HepG2 (cell line): ENCODE results near the gene NPSR1. TPM values are rescaled to one million over a fixed set of nuclear protein-coding genes. Genes with fewer than 3 reads are reported as not detected.

ENCODE experiments used
- ATAC-seq: fragments of 200-7000 bp; cut with Tn5 transposase; 3 replicates; pipeline ENCODE4 v1.9.1; 2020; ENCODE audit warnings: mild to moderate bottlenecking, moderate library complexity
- BruUV-seq: library from RNA; stranded (reverse); fragments of 400-500 nt; replicated peaks from 2 replicates; lab custom pipeline; 2021; lab: Mats Ljungman, UMichigan
- CTCF ChIA-PET: fragments of 300-600 bp; formaldehyde crosslinking; extraction: SDS; loops from one replicate; lab custom pipeline; 2021; ENCODE audit warnings: low total read pairs, inconsistent platforms, low intra/inter-chr PET ratio; lab: Yijun Ruan, JAX
- POLR2A ChIA-PET: fragments of 350-600 bp; sonication (Branson Sonifier 250); formaldehyde crosslinking; loops from one replicate; lab custom pipeline; 2020; ENCODE audit warnings: antibody characterized with exemption, inconsistent platforms; lab: Yijun Ruan, JAX
- DNase-seq: peaks from one replicate; pipeline ENCODE4 v3.0.0-alpha.2; 2015; ENCODE audit warnings: low spot score
- FAIRE-seq: peaks from 3 replicates; lab custom pipeline; 2011; peaks lifted over from hg19 to GRCh38; lab: Jason Lieb, UNC
- H2AFZ ChIP-seq: one replicate; pipeline ENCODE4 v1.6.1; 2011; ENCODE audit warnings: low read length, inconsistent platforms
- H3K27ac ChIP-seq: fragments of 300-600 bp; 3 replicates; pipeline ENCODE4 v1.8.0; 2011; ENCODE audit warnings: mixed run types, mild to moderate bottlenecking, mixed read lengths, low read length, inconsistent platforms; ENCODE audit not compliant: insufficient read depth; ENCODE audit errors: extremely low read length
- H3K27me3 ChIP-seq, 2 experiments: fragments of 200-600 bp in 1 of 2; 2 replicates in 1 of 2; 3 replicates in 1 of 2; pipeline versions ENCODE4 v1.6.0 to v1.8.0; 2011; ENCODE audit warnings: low read length in 2 of 2, mild to moderate bottlenecking in 2 of 2, moderate library complexity in 2 of 2, inconsistent platforms in 1 of 2; ENCODE audit not compliant: insufficient read depth in 2 of 2, control insufficient read depth in 1 of 2
- H3K36me3 ChIP-seq, 2 experiments: fragments of 200-600 bp in 1 of 2; replicated peaks in 1 of 2; 2 replicates in 1 of 2; 3 replicates in 1 of 2; pipeline versions ENCODE4 v1.5.1 to v1.8.0; 2011; ENCODE audit warnings: low read length in 2 of 2, inconsistent platforms in 1 of 2; ENCODE audit not compliant: insufficient read depth in 2 of 2, control insufficient read depth in 1 of 2
- H3K4me1 ChIP-seq: 2 replicates; pipeline ENCODE4 v1.5.1; 2012; ENCODE audit warnings: low read length, inconsistent platforms; ENCODE audit not compliant: insufficient read depth
- H3K4me2 ChIP-seq: 2 replicates; pipeline ENCODE4 v1.6.0; 2011; ENCODE audit warnings: low read depth, low read length, inconsistent platforms
- H3K4me3 ChIP-seq, 3 experiments: fragments of 200-600 bp in 1 of 3; sonication (generic), shearing (Covaris generic) in 1 of 3; replicated peaks in 1 of 3; 2 replicates each; pipeline ENCODE4 v1.5.1; 2011 to 2016; ENCODE audit warnings: low read length in 3 of 3, inconsistent platforms in 2 of 3, low read depth in 2 of 3, mild to moderate bottlenecking in 2 of 3, control low read depth in 1 of 3, mixed read lengths in 1 of 3; ENCODE audit not compliant: insufficient read depth in 1 of 3
- H3K79me2 ChIP-seq: one replicate; pipeline ENCODE4 v1.6.1; 2011; ENCODE audit warnings: low read length, inconsistent platforms; ENCODE audit not compliant: insufficient read depth
- H3K9ac ChIP-seq: 2 replicates; pipeline ENCODE4 v1.6.0; 2011; ENCODE audit warnings: mild to moderate bottlenecking, low read depth, low read length, inconsistent platforms; ENCODE audit not compliant: insufficient read depth
- H3K9me3 ChIP-seq: 2 replicates; pipeline ENCODE4 v1.5.1; 2012; ENCODE audit warnings: mild to moderate bottlenecking, low read length
- H4K20me1 ChIP-seq: 2 replicates; pipeline ENCODE4 v1.6.0; 2011; ENCODE audit warnings: inconsistent platforms, mild to moderate bottlenecking, low read length, moderate library complexity; ENCODE audit not compliant: insufficient read depth
- MIER2 ChIP-seq: IDR thresholded peaks from 2 replicates; pipeline ENCODE4 v1.6.1; 2016; ENCODE audit warnings: missing biosample characterization, missing genetic modification reagents
- REST ChIP-seq, 2 experiments: IDR thresholded peaks; 2 replicates each; pipeline ENCODE4 v1.6.1; 2011 to 2012; ENCODE audit warnings: low read length in 2 of 2, borderline replicate concordance in 1 of 2, low read depth in 1 of 2, mild to moderate bottlenecking in 1 of 2, moderate library complexity in 1 of 2
- ZBTB7B ChIP-seq: sonication (generic); formaldehyde crosslinking; IDR thresholded peaks from 2 replicates; pipeline ENCODE4 v1.4.0; 2020; ENCODE audit warnings: missing genetic modification reagents
- ZNF17 ChIP-seq: sonication (generic); formaldehyde crosslinking; IDR thresholded peaks from 2 replicates; pipeline ENCODE4 v1.5.0; 2020; ENCODE audit warnings: mild to moderate bottlenecking, missing genetic modification reagents
- ZNF354B ChIP-seq: sonication (generic); formaldehyde crosslinking; IDR thresholded peaks from 2 replicates; pipeline ENCODE4 v1.8.0; 2022; ENCODE audit warnings: mild to moderate bottlenecking, missing genetic modification reagents
- ZNF615 ChIP-seq: sonication (generic); formaldehyde crosslinking; IDR thresholded peaks from 2 replicates; pipeline ENCODE4 v1.5.0; 2020; ENCODE audit warnings: mild to moderate bottlenecking, missing genetic modification reagents, borderline replicate concordance
- WGBS: methylation state at CpG from one replicate; pipeline ENCODE4 v1.1.6; 2017; ENCODE audit warnings: low lambda C conversion rate; 5-methylcytosine and 5-hydroxymethylcytosine counted together
- in situ Hi-C: cut with HindIII; loops from 2 replicates; pipeline ENCODE4 v1.10.0; 2017; ENCODE audit warnings: low pct_unique_long_range_greater_than_20kb; ENCODE audit not compliant: extremely low pct_ligation_motif_present
- intact Hi-C: fragments of 100-400 bp; cut with micrococcal nuclease; formaldehyde crosslinking; loops from one replicate; pipeline ENCODE4 v1.10.0; 2022; ENCODE audit not compliant: unreplicated experiment
- polyA plus RNA-seq, 8 experiments: library from polyadenylated mRNA; depleted of rRNA in 3 of 8; stranded (reverse) in 7 of 8; unstranded in 1 of 8; fragments of >200 nt; fragmentation: Illumina TruSeq in 4 of 8; extraction: Trizol in 4 of 8; gene quantifications; 2 replicates each; pipeline versions ENCODE4 v1.2.1 to v1.2.3, GENCODE V29; 2011 to 2016; ENCODE audit warnings: low read depth in 4 of 8, missing spikeins in 1 of 8, mixed read lengths in 1 of 8; ENCODE audit not compliant: insufficient read depth in 1 of 8
- total RNA-seq, 5 experiments: library from RNA; depleted of rRNA; stranded (reverse); fragments of >200 nt; fragmentation: Illumina TruSeq; extraction: Trizol; gene quantifications; 2 replicates each; pipeline ENCODE4 v1.2.3, GENCODE V29; 2016; ENCODE audit warnings: low read depth in 1 of 5

The NPSR1 gene
- total and polyA plus RNA-seq, 2 of the 13 experiments (the other 11 are each of a cell fraction or from before 2014, with no cell fraction given): not detected

DNA sequence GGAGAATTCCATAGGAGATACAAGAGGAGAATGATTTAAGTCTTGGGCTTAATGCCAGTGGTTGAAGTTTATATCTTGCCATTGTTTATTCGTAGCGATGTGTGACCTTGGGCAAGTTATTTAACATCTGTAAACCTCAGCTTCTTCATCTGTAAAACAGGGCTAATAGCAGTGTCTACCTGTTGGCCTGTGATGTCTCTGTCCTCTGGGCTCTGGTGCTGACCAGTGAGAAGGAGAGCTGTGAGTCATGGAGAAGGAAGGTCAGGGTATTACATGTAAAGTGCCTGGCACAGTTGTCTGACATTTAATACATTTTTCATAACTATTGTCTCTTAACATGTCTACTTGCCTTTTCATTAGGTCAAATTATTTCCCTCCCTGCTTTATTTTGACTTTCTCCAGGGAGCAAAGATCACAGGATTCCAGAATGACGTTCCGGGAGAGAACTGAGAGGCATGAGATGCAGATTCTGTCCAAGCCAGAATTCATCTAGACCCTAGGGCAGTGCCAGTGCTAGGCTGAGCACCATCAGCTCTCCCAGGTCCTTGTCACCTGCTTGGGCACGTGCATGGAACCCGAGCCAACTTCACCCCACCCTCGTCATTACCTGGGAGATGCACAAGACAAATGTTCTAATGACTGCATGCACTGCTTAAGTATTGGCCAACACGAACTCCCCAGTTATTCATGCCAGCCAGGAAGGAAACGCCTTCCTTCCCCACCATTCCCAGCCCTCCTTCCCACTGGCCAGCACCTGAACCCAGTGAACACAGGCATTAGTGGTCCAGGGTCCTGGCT, 191.3 kb downstream of the NPSR1 start:
- H3K79me2 ChIP-seq: no peaks in the 10 kb centered on the region
- no peak overlapping the region for H3K4me2 ChIP-seq
- FAIRE-seq: no peak
- no TSS peak for BruUV-seq
- H2AFZ ChIP-seq: no peak overlapping the region
- no peak overlapping the region for H3K9ac ChIP-seq
- H3K4me3 ChIP-seq: no peak overlapping the region
- H3K9me3 ChIP-seq: no peaks in the 10 kb centered on the region
- ChIA-PET POLR2A (no interaction called here), CTCF (no interaction called here)
- intact Hi-C loops: no loop called here
- no peaks in the 10 kb centered on the region for H3K27me3 ChIP-seq
- ATAC-seq: peak; percentile 77
- DNase-seq: peak; percentile 6
- in situ Hi-C loops: no loop called here
- TF ChIP-seq ZNF615 (no peak), ZNF17 (CRISPR knock-in tag) (no peak), ZNF354B (CRISPR knock-in tag) (no peak), ZBTB7B (CRISPR knock-in tag) (no peak), MIER2 (CRISPR knock-in tag) (peak; percentile 93), REST (IDR thresholded peaks at IDR 0.05; ENCODE audit: borderline replicate concordance in 1 of 2, low read depth in 1 of 2, low read length in 2 of 2) (peak; percentile 38 to 91)
- TF ChIP-seq, all 625 proteins: peak for 2
- WGBS: 2% methylated on average over 9 of the region's 9 CpGs
- H4K20me1 ChIP-seq: no peaks in the 10 kb centered on the region
- peaks cover 7% of the 10 kb centered on the region; the same call in 1 of the 2 replicates for H3K4me1 ChIP-seq
- H3K36me3 ChIP-seq: no peaks in the 10 kb centered on the region
- no peak overlapping the region for H3K27ac ChIP-seq
